Stimulated activated CD4-positive, alpha-beta T cell treated with anti-CD3 and anti-CD28 coated beads, Interleukin-4, amount 100 ng/mL, for 1 hour (primary cell): Measurements from ENCODE around the gene ILK.

Experiments
- DNase-seq: peaks from one replicate; pipeline ENCODE4 v3.0.0-alpha.2; 2020

Gene ILK

GRCh38 chr11:6607190-6607795 lies 3.7 kb downstream of the ILK start:
- DNase-seq = no peak

- DNase-seq = no peak
These were observed 4.4 kb downstream of the ILK start for GRCh38 chr11:6608011-6608410.

DNA sequence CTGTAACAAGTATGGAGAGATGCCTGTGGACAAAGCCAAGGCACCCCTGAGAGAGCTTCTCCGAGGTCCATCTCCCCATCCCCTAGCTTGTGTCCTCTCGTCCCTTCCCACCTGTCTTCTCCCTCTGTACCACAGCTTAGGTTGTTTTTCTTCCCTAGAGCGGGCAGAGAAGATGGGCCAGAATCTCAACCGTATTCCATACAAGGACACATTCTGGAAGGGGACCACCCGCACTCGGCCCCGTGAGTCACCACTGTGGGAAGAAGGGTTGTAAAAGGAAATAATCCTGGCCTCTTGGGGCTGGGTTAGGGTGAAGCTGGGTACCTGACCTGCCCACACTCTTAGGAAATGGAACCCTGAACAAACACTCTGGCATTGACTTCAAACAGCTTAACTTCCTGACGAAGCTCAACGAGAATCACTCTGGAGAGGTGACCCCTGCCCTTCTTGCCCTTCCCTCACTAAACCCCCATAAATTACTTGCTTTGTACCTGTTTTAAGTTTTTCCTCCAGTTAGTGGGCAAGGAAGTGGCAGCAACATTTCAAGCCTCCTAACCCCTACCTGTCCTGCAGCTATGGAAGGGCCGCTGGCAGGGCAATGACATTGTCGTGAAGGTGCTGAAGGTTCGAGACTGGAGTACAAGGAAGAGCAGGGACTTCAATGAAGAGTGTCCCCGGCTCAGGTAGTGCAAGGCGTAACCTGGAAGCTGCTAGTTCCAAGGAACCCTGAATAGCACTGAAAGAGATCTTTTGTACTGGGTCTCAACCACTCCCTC lies 5.3 kb downstream of the ILK start:
- no peak for DNase-seq

DNA sequence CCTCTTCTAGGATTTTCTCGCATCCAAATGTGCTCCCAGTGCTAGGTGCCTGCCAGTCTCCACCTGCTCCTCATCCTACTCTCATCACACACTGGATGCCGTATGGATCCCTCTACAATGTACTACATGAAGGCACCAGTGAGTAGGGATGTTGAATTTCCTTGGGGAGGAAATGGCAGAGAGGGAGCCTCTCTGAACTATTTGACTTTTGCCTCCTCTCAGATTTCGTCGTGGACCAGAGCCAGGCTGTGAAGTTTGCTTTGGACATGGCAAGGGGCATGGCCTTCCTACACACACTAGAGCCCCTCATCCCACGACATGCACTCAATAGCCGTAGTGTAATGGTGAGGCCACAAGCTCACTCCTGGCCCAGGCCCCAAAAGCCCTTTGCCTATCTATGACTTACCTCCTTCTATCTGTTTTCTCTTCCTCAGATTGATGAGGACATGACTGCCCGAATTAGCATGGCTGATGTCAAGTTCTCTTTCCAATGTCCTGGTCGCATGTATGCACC lies 6.0 kb downstream of the ILK start:
- no peak for DNase-seq

DNA sequence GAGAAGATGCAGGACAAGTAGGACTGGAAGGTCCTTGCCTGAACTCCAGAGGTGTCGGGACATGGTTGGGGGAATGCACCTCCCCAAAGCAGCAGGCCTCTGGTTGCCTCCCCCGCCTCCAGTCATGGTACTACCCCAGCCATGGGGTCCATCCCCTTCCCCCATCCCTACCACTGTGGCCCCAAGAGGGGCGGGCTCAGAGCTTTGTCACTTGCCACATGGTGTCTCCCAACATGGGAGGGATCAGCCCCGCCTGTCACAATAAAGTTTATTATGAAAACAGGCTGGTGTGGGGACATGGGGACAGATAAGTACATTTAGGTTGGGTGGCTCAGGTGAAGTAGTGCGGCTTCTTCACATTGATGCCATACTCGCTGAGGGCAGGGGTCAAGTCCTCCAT lies 7.0 kb downstream of the ILK start:
- DNase-seq = no peak

DNA sequence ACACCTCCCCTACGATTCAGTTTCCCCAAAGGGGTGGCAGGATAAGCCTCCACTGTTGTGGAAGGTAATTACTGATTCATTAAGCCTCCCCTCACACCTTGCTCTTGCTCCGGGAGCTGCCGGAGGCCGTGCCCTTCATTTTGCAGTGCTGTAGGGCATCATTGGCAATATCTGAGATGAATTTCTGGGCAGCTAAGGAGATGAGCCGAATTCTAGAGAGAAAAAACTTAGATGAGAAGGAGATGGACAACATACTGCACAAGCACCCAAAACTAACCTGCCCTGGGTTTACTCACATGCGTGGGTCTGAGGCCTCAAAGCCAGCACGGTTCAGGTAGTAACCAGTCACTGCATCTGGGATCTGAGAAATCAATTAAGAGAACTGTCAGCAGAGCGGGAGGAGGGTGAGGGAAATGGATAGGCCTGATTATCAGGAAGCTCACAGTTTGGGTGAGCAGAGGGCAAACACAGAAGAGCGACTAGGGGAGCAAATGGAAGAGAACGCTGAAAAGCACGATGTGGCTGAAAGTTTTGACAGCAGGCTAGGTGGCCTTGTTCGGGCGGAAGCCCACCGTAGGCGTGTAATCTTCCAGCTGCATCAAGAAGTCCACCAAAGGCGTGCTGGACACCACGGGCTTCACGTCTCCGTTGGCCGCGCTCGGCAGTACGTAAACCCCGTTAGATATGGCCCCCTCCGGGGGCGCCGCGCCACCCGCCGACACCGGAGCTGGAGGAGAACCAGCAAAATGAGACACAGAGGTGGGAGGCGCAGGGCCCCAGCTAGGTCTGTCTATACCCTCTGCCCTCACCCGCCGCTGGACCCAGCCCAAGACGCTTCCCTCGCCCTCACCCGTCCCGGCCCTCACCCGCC lies 7.8 kb downstream of the ILK start:
- DNase-seq = peak; percentile 36

- no peak for DNase-seq
These were observed 8.3 kb downstream of the ILK start for GRCh38 chr11:6611963-6612212.

DNA sequence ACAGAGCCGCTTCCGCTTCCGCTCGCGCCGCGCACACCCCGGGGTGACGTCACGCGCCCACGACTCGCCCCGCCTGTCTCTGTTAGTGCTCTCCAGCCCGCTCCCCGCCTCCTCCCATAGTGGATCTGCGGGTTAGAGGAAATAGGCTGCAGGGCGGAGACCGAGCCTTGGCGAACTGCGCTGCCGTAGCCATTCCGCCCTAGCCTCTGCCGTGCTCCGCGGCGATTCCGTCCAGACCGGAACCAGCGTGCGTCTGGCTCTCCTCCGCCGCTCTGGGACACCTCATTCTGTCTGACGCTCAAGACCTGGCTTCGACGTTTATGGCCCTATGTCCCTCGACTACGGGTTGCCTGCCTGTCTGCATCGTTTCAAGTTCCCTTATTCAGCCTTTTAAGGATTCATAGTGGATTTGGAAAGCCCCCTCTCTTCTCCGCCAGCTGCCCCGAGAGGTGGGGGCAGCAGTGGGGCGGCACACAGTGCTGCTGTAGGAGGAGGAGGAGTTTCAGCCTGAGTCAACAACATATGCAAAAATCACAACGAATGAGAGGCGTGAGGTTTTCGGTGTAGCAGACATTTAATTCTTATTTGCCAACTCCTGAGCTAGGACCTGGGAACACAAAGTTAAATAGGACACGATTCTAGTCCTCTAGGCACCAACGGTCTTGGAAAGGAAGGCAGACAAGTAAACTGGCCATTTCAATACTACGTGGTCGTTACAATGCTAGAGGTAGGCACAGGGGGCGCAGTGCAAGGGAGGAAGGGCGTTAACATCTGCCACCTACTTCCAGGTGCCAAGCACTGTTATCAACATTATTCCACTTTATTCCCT lies 8.9 kb downstream of the ILK start, which contains the start of gene TAF10:
Gene TAF10, minus strand, starts transcription at position 4 of the 829 bp plus-strand sequence. CDS start 27 bp downstream, outside the sequence.
- DNase-seq = peak; percentile 96

DNA sequence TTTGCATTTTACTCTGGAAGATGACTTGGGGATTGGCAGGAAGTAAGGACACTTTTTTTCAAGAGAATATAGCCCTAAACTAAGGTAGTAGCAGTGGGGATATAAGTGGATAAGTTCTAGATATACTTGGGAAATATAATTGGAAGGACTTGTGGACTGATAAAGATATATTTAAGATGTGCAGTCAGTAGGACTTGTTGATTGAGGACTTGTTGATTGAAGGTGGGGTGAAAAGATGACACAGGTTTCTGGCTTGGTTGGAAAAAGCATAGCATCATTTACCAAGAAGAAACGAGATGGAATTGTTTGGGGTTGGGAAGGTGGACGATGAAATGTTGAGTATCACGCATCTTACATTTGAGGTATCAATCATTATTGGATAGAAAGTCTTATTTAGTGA lies 9.9 kb downstream of the ILK start:
- DNase-seq = no peak

DNA sequence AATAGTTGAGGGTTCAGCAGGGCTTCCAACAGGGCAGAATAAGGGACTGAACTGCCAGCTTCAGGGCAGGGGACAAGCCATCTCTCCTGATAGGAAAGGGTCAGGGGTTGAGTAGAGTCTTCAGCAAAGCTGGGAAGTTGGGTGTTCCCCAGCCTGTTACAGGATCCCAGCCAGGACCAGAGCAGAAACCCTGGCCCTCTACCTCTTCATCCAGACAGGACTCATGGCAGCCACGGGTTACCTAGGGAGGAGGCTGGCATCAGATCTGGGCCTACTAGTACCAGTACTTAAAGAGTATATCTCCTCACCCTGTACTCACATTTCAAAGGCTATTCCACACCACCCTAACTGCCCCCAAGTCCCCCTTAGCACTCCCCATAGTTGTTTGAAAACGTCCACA lies 10.9 kb downstream of the ILK start:
- DNase-seq = no peak

DNA sequence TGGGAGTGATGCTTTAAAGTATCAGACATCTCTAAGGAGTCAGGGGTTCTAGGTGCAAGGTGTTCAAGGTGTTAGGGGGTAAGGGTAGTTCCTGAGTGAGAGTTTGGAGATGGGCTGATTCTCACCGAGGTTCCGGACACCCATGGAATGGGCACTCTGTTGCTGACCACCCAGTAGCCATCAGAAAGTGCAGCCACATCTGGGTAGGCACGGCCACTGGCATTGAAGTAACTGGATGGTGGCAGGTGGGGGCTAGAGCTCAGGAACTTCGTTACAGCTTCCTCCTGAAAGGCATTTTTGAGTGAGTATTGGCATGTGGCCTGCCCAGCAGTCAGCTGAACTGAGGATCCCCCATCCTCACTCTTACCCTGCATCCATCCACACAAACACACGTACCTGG lies 11.5 kb downstream of the ILK start:
- no peak for DNase-seq

DNA sequence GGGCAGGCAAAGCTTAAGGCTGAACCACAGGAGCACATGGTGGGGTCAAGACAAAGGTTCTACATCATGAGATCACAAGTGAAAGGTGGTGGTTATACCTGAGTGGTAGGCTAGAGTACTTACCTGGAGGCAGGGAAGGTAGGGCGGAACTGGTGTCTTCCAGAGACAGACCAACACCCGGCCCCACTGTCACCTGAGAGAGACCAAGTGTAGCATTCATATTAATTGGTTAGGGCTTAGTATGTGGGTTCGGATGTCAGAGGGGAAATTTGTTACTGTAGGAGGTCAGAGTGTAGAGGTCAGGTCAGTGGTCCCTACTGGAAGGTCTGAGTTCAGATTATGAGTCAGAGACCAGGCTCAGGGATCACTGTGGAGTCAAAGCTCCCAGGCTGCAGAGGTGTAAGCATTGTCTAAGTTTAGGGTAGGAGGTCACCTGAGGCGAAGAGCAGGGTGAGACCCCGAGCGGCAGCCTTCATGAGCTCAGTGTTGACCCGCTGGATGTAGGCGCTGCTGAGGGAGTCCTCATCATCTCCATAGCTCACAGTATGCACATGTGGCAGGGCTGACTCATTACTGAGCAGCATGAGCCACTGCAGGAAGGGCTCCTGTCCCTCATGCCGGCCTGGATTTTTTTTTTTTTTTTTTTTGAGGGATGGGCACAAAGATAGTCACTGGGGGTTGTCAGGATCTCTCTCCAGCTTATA lies 12.5 kb downstream of the ILK start:
- DNase-seq = no peak

- DNase-seq = no peak
These were observed 13.1 kb downstream of the ILK start for GRCh38 chr11:6616596-6617250.

- DNase-seq = no peak
These were observed 13.8 kb downstream of the ILK start for GRCh38 chr11:6617315-6617781.

DNA sequence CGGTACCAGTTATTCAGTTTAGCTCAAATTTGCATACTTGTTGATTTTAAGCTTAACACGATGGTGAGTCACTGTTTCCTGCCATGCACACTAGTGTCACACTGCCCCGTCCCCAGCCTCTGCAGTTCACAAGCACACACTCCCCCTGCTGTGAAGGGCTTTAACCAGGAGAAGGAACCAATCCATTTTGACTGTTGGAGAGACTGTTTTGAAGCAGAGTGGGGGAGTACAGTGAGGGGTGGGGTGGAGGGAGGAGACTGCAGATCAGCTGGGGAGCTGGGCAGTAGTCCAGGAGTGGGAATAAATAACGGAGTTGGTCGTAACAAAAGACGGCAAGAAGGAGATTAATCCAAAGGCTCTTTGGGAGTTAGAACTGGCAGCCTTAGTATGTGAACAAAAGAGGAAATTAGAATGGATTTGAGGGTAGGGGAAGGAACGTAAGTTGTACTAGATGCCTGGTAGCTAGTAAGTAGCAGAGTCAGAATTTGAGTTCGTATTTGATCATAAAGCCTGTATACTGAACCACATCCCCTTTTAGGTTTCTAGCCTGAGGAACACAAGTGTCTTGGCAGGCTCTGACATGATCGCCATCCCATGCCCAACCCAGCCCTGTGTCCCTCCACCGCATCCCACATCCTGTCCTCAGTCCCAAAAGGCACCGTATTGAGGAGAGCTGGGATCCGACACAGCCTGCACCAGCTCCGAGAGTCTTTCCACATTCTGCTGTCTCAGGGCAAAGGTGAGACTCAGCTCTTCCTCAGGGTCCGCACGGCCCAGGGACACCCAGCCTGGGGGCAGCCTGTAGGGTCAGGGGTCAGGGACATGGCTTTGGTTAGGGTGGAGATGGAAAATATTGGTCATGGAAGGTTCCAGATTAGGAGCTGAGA lies 14.8 kb downstream of the ILK start:
- peak; percentile 55 for DNase-seq

GRCh38 chr11:6619004-6619745 lies 15.6 kb downstream of the ILK start, which contains the start of gene TPP1:
Gene TPP1 (minus strand): TSS chr11:6619422. CDS start chr11:6619400, 22 bp downstream.
- DNase-seq = peak; percentile 82

- no peak for DNase-seq
These were observed 17.1 kb downstream of the ILK start for GRCh38 chr11:6620636-6621035.

DNA sequence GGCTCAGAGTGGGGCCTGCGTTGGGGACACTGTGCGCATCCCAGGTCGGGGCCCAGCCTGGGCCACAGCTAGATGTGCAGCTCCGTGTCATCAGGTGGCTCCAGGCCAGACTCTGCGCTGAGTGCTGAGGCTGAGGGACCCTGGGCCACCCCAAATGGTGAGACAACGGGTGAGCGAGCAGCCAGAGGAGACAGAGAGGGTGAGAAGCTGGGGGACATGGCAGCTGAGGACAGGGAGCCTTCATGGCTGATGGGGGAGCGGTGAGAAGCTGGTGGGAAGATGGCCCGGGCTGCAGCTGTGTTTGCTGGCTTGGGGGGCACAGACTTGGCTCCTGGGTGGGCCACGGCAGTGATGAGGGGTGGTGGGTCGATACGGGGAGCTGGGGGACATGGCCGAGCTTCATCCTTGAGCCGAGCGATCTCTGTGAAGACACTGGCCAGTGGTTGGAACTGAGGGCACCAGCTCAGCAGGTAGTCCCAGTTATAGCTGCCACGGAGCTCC lies 18.2 kb downstream of the ILK start:
- no peak for DNase-seq
